Measurements from ENCODE around the gene EID2. TPM values are rescaled to one million over a fixed set of nuclear protein-coding genes. Genes with fewer than 3 reads are reported as not detected.

Gene EID2
- total and polyA plus RNA-seq, 2 of the 4 experiments (the other 2 are of a cell fraction): 5.7 to 9.8 TPM

DNA sequence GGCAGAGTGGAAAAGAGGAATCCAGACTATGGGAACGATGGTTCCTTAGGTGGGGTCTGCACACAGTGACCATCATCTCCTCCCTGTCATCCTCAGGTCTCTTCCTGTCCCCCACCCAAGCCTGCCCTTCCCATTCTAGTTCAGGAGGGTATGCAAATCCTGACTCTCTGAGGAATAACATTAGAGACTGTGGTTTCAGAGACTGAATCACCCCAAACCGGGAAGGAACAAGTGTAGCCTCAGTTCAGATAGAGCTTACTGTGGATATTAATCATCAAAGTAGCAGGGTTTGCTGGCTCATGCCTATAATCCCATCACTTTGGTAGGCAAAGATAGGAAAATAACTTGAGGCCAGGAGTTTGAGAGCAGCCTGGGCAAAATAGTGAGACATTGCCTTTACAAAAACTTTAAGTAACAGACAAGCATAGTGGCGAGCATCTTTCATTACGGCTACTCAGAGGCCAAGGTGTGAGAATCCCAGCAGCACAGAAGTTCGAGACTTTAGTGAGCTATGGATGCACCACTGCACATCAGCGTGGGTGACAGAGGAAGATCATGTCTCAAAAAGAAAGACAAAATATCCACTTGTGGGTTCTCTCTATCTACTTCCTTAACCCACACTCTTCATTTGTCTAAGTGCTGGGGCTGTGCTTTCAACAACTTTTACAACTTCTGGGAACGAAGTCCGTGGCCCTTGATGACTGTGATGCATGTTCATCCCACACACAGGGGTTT lies 43.1 kb upstream of the EID2 start:
- no peak overlapping the region for H2BK15ac ChIP-seq (ENCODE audit: low read depth, low read length)
- ChIA-PET CTCF (no interaction called here), POLR2A (ENCODE audit: unreplicated experiment) (no interaction called here)
- in situ Hi-C loops (cut with MboI; ENCODE audit: low sequenced_read_pairs): no loop called here
- H3K79me1 ChIP-seq (ENCODE audit: low read depth in 1 of 2, low read length in 2 of 2): no peaks in the 10 kb centered on the region
- no peak overlapping the region for H2BK5ac ChIP-seq (ENCODE audit: low read depth, low read length, poor library complexity, severe bottlenecking)
- intact Hi-C loops (cut with micrococcal nuclease): no loop called here
- no peaks in the 10 kb centered on the region for H3K4me1 ChIP-seq (ENCODE audit: control insufficient read depth, insufficient read depth, low read length)
- no peak overlapping the region for H3K4me3 ChIP-seq (ENCODE audit: insufficient read depth, low read depth, low read length)
- H2AK5ac ChIP-seq (ENCODE audit: low read depth, low read length): no peak overlapping the region
- no peaks in the 10 kb centered on the region for H3K9me1 ChIP-seq (ENCODE audit: insufficient read depth, low read length)
- H4K8ac ChIP-seq (ENCODE audit: low read depth in 2 of 2, low read length in 2 of 2): no peak overlapping the region
- H3K4me2 ChIP-seq (ENCODE audit: low read depth, low read length): no peak overlapping the region
- no peak overlapping the region for H2AFZ ChIP-seq (replicated peaks; ENCODE audit: low read length, poor library complexity)
- no peak overlapping the region for H2BK20ac ChIP-seq (ENCODE audit: low read depth, low read length)
- no peak overlapping the region for H2AK9ac ChIP-seq (replicated peaks; ENCODE audit: low read depth, low read length, poor library complexity)
- no peaks in the 10 kb centered on the region for H3K9me3 ChIP-seq (ENCODE audit: control insufficient read depth, insufficient read depth, low read length)
- H3K27ac ChIP-seq (ENCODE audit: insufficient read depth, low read length): no peak overlapping the region
- H3K9ac ChIP-seq (ENCODE audit: low read depth, low read length): no peak overlapping the region
- dilution Hi-C loops (cut with HindIII; ENCODE audit: low sequenced_read_pairs, unreplicated experiment): no loop called here
- BruUV-seq (replicated peaks): no TSS peak
- WGBS, 2 experiments (ENCODE audit: extremely low coverage in 2 of 2, insufficient read length in 1 of 2): 17% methylated on average over 4 of the region's 8 CpGs; no CpG with 5 or more reads in 1 of the 2 experiments
- H3K36me3 ChIP-seq (ENCODE audit: control insufficient read depth, insufficient read depth, low read length): no peaks in the 10 kb centered on the region
- H2BK120ac ChIP-seq (ENCODE audit: low read depth, low read length): no peak overlapping the region
- no peaks in the 10 kb centered on the region for H3K27me3 ChIP-seq (ENCODE audit: control insufficient read depth, insufficient read depth, low read length)
- H3K4ac ChIP-seq (ENCODE audit: low read depth, low read length): no peak overlapping the region
- H3K14ac ChIP-seq (replicated peaks; ENCODE audit: low read depth, low read length): no peak overlapping the region
- no peak for ATAC-seq (ENCODE audit: low read depth)
- no peaks in the 10 kb centered on the region for H4K20me1 ChIP-seq (ENCODE audit: insufficient read depth, low read length)
- no peak overlapping the region for H3K56ac ChIP-seq (ENCODE audit: extremely low read depth, insufficient read depth, low read length)
- DNase-seq: no peak
- no peak overlapping the region for H4K5ac ChIP-seq (ENCODE audit: low read depth, low read length)
- no peak overlapping the region for H3K18ac ChIP-seq (ENCODE audit: low read depth, low read length)
- no peak overlapping the region for H3K23ac ChIP-seq (ENCODE audit: low read depth, low read length)
- TF ChIP-seq CHD1 (IDR thresholded peaks at IDR 0.05; ENCODE audit: low read depth, low read length): no peak
- TF ChIP-seq, protein P1, sequence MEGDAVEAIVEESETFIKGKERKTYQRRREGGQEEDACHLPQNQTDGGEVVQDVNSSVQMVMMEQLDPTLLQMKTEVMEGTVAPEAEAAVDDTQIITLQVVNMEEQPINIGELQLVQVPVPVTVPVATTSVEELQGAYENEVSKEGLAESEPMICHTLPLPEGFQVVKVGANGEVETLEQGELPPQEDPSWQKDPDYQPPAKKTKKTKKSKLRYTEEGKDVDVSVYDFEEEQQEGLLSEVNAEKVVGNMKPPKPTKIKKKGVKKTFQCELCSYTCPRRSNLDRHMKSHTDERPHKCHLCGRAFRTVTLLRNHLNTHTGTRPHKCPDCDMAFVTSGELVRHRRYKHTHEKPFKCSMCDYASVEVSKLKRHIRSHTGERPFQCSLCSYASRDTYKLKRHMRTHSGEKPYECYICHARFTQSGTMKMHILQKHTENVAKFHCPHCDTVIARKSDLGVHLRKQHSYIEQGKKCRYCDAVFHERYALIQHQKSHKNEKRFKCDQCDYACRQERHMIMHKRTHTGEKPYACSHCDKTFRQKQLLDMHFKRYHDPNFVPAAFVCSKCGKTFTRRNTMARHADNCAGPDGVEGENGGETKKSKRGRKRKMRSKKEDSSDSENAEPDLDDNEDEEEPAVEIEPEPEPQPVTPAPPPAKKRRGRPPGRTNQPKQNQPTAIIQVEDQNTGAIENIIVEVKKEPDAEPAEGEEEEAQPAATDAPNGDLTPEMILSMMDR (conservative IDR thresholded peaks at IDR 0.05; ENCODE audit: low read depth, low read length): no peak
- no peak for TF ChIP-seq POLR2A (IDR thresholded peaks at IDR 0.05; ENCODE audit: low read depth, low read length)
- no peak for TF ChIP-seq MAZ (IDR thresholded peaks at IDR 0.05; ENCODE audit: borderline replicate concordance, low read depth, low read length)
- no peak for TF ChIP-seq RFX5 (IDR thresholded peaks at IDR 0.05; ENCODE audit: low read depth, low read length)
- TF ChIP-seq NFE2L2 (IDR thresholded peaks at IDR 0.05; ENCODE audit: low read depth, low read length): no peak
- TF ChIP-seq FOS (IDR thresholded peaks at IDR 0.05; ENCODE audit: low read depth, low read length): no peak
- TF ChIP-seq ELK1 (IDR thresholded peaks at IDR 0.05; ENCODE audit: borderline replicate concordance, low read depth, low read length): no peak
- TF ChIP-seq BHLHE40 (IDR thresholded peaks at IDR 0.05; ENCODE audit: low read depth, low read length): no peak
- H4K91ac ChIP-seq (ENCODE audit: insufficient read depth, low read depth, low read length): no peak overlapping the region

All from IMR-90 (cell line).